Rectal smooth muscle tissue (tissue), 1 donor: ENCODE measurements around the gene PAQR9.
"Not testable (repeated sequence)": the region's sequence is repeated elsewhere in the genome, so short reads cannot be mapped to it uniquely, and the experiment has no call there.

Experiments
- H3K27ac ChIP-seq: one replicate; pipeline ENCODE4 v1.7.0; 2013; ENCODE audit warnings: low read depth, low read length, inconsistent platforms
- H3K27me3 ChIP-seq: one replicate; pipeline ENCODE4 v1.7.0; 2013; ENCODE audit warnings: low read length; ENCODE audit not compliant: control insufficient read depth, insufficient read depth
- H3K36me3 ChIP-seq: one replicate; pipeline ENCODE4 v1.7.0; 2013; ENCODE audit warnings: low read length; ENCODE audit not compliant: control insufficient read depth, insufficient read depth
- H3K4me1 ChIP-seq: one replicate; pipeline ENCODE4 v1.7.0; 2013; ENCODE audit warnings: low read length; ENCODE audit not compliant: control insufficient read depth, insufficient read depth
- H3K4me3 ChIP-seq: one replicate; pipeline ENCODE4 v1.7.0; 2013; ENCODE audit warnings: low read length
- H3K9ac ChIP-seq: one replicate; pipeline ENCODE4 v1.7.0; 2013; ENCODE audit warnings: low read length

The PAQR9 gene

DNA sequence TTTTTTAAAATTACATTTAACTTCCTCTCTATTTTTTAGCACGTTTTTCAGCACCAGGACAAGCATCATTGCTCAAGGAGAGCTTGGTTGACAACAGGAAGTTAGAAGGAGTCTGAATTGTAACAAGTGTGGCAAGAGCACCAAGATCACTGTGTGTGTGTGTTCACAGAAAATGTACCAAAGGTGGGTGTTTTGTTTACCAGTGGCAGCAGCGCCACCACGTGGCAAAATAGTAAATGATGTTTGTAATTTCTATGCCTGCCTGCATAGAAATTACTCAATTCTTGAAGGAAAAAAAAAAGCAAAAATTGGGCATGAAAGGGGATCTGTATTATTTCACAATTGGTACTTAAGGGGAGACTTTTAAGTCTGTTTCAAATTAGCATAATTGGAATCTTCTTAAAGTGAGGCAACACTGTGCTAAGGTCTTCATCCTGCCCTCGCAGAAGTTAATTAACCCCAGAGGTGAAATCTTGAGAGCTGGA is 30.5 kb upstream of the PAQR9 start:
- Histone ChIP-seq H3K36me3 (no peaks in the 10 kb centered on the region), H3K4me3 (no peak overlapping the region), H3K9ac (no peak overlapping the region), H3K4me1 (no peaks in the 10 kb centered on the region), H3K27ac (no peak overlapping the region), H3K27me3 (no peaks in the 10 kb centered on the region)

DNA sequence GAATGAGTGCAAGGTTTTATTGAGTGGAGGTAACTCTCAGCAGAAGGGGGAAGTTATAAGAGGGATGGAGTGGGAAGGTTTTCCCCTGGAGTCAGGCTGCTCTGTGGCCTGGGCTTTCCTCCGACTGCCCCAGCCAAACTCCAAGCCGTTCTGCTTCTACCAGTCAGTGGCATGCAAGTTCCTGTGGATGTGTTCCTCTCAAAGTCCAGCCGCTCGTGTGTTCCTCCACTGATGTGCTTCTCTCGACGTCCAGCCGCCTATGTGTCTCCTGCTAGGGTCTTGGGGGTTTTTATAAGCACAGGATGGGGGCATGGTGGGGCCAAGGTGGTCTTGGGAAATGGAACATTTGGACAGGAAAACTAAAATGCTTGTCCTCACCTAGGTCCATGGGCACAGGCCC is 28.8 kb upstream of the PAQR9 start:
- no peak overlapping the region for H3K9ac ChIP-seq
- no peaks in the 10 kb centered on the region for H3K36me3 ChIP-seq
- no peak overlapping the region for H3K4me3 ChIP-seq

GRCh38 chr3:142990721-142991120 is 27.2 kb upstream of the PAQR9 start:
- Histone ChIP-seq H3K36me3 (no peaks in the 10 kb centered on the region), H3K9ac (no peak overlapping the region), H3K27ac (no peak overlapping the region), H3K27me3 (no peaks in the 10 kb centered on the region), H3K4me1 (no peaks in the 10 kb centered on the region), H3K4me3 (no peak overlapping the region)

More for the DNA sequence above, 28.8 kb upstream of the PAQR9 start:
- Histone ChIP-seq H3K27ac (no peak overlapping the region), H3K27me3 (no peaks in the 10 kb centered on the region), H3K4me1 (no peaks in the 10 kb centered on the region)

DNA sequence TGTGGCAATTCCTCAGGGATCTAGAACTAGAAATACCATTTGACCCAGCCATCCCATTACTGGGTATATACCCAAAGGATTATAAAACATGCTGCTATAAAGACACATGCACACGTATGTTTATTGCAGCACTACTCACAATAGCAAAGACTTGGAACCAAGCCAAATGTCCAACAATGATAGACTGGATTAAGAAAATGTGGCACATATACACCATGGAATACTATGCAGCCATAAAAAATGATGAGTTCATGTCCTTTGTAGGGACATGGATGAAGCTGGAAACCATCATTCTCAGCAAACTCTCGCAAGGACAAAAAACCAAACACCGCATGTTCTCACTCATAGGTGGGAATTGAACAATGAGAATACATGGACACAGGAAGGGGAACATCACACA is 25.4 kb upstream of the PAQR9 start:
- H3K36me3 ChIP-seq, H3K4me3 ChIP-seq, H3K9ac ChIP-seq, H3K27ac ChIP-seq, H3K4me1 ChIP-seq, H3K27me3 ChIP-seq: not testable (repeated sequence)

DNA sequence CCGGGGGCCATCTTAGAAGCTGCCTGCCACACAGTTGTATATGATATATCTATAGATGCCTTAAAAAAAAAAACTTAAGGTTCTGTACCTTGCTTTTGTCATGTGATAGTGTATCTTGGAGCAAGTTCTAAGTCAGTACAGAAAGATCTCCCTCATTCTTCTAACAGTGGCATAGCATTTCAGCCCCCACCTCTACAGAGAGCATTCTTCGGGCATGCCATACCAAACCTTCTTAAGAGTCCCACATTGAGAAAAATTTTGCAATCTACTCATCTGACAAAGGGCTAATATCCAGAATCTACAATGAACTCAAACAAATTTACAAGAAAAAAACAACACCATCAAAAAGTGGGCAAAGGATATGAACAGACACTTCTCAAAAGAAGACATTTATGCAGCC is 24.7 kb upstream of the PAQR9 start:
- not testable (repeated sequence) for H3K27ac ChIP-seq, H3K4me3 ChIP-seq, H3K36me3 ChIP-seq, H3K9ac ChIP-seq, H3K27me3 ChIP-seq, H3K4me1 ChIP-seq

DNA sequence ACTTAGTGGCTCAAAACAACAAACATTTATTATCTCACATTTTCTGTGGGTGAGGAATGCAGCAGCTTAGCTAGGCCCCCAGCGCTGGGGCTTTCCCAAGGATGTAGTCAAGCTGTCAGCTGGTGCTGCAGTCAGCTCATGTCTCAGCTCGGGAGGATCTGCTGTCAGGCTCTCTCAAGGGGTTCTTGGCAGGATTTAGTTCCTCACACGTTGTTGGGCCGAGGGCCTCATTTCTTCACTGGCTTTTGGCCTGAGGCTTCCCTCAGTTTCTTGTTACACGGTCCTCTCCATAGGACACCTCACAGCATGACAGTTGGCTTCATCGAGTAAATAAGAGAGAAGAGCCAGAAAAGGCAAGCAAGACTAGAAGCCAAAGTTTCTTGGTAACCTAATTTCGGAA is 24.2 kb upstream of the PAQR9 start:
- H3K4me1 ChIP-seq, result no peaks in the 10 kb centered on the region

DNA sequence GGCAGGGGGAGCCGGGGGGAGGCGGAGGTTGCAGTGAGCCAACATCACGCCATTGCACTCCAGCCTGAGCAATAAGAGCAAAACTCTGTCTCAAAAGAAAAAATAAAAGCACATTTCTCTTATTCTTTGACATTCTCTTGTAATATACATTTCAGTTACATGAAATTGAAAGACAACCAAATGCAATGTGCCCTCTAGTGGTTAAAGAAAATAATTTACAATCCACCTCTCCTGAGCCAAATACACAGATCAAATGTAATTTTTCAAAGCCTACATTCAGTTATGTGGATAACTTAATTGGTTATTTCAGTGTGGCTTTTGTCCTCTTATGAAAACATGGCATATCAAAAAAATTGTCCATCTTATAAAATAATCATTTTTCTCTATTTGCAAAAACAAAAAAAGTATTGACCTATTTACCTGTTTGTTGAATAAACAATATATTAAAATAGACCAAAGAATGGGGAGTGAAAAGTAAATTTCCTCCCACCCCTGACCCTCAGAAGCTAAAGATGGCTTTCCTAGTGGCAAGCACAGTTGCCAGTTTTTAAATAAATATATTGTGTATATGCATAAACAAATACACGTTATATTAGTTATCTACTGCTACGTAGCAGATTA is 23.7 kb upstream of the PAQR9 start:
- Histone ChIP-seq H3K36me3 (no peaks in the 10 kb centered on the region), H3K9ac (no peak overlapping the region)

More for the DNA sequence above, 24.2 kb upstream of the PAQR9 start:
- Histone ChIP-seq H3K9ac (no peak overlapping the region), H3K27ac (no peak overlapping the region), H3K36me3 (no peaks in the 10 kb centered on the region), H3K27me3 (no peaks in the 10 kb centered on the region), H3K4me3 (no peak overlapping the region)

GRCh38 chr3:142984255-142984654 is 20.8 kb upstream of the PAQR9 start:
- Histone ChIP-seq H3K27ac (no peak overlapping the region), H3K4me3 (no peak overlapping the region), H3K27me3 (no peaks in the 10 kb centered on the region), H3K36me3 (no peaks in the 10 kb centered on the region), H3K9ac (no peak overlapping the region), H3K4me1 (no peaks in the 10 kb centered on the region)

More for the DNA sequence above, 23.7 kb upstream of the PAQR9 start:
- no peaks in the 10 kb centered on the region for H3K27me3 ChIP-seq
- no peak overlapping the region for H3K4me3 ChIP-seq
- H3K4me1 ChIP-seq, result no peaks in the 10 kb centered on the region
- no peak overlapping the region for H3K27ac ChIP-seq

GRCh38 chr3:142983318-142983717 is 19.8 kb upstream of the PAQR9 start:
- H3K4me3 ChIP-seq, result no peak overlapping the region
- H3K9ac ChIP-seq, result no peak overlapping the region
- no peaks in the 10 kb centered on the region for H3K27me3 ChIP-seq
- H3K4me1 ChIP-seq, result no peaks in the 10 kb centered on the region
- no peaks in the 10 kb centered on the region for H3K36me3 ChIP-seq
- no peak overlapping the region for H3K27ac ChIP-seq

DNA sequence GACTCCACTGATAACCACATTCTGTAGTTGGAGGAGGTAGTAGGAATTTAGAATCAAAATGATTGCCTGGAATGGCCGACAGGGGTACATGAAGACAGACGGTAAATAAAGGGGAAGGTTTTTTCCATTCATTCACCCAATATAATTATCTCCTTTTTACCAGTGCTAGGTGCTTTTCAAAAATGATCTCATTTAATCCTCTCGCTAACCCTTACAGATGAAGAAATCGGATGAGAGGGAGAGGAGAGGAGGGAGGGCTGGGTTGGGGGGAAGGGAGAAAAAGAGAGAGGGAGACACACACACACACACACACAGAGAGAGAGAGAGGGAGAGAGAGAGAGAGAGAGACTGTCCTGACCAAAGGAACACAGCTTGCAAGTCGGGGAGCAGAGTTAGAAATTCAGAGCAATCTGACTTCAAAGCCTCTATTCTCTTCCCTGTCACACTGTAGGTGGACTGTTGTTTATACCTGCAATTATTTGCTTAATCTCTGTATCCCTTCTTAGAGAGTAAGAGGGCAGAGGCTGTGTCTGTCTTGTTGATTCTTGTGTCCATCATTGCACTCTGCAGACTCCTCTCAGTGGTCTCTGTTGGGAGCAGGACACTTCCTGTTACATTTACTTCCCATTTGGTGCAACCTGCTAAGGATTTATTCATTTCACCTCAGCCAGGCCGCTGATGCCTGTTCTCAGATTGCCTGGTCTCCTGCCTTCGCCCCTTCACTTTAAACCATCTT is 18.7 kb upstream of the PAQR9 start:
- H3K4me3 ChIP-seq, result no peak overlapping the region
- no peak overlapping the region for H3K9ac ChIP-seq
- no peaks in the 10 kb centered on the region for H3K27me3 ChIP-seq
- no peak overlapping the region for H3K27ac ChIP-seq
- H3K4me1 ChIP-seq, result no peaks in the 10 kb centered on the region
- no peaks in the 10 kb centered on the region for H3K36me3 ChIP-seq

DNA sequence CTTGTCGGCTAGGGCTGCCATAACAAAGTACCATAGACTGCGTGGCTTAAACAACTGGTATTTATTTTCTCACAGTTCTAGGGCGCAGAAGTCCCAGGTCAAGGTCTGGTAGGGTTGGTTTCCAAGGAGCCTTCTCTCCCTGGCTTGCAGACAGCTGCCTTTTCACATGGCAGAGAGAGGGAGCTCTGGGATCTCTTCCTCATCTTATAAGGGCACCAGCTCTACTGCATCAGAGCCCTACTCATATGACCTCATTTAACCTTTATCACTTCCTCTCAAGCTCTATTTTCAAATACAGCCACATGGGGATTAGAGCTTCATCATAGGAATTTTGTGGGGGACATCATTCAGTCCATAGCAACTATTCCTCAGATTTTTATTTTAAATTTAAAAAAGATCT is 17.6 kb upstream of the PAQR9 start:
- Histone ChIP-seq H3K4me1 (no peaks in the 10 kb centered on the region), H3K9ac (no peak overlapping the region), H3K36me3 (no peaks in the 10 kb centered on the region), H3K27ac (no peak overlapping the region), H3K4me3 (no peak overlapping the region), H3K27me3 (no peaks in the 10 kb centered on the region)

DNA sequence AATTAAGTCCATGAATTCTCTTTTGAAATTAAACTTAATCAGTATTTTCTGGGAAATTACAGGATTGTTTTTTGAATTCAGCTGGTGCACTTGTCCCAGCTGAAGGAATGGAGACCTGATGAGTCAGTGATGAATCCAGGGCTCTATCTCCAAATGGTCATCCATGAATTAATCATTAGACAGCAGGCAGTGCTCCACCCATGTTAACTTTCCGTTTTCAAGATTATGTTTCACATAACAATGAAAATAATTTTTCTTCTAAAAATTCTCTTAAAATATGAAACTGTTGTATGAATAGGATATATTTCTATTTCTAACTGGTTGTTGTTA is 13.9 kb upstream of the PAQR9 start:
- Histone ChIP-seq H3K36me3 (no peaks in the 10 kb centered on the region), H3K27me3 (no peaks in the 10 kb centered on the region), H3K4me1 (no peaks in the 10 kb centered on the region), H3K9ac (no peak overlapping the region), H3K4me3 (no peak overlapping the region), H3K27ac (no peak overlapping the region)
